GM23248 (cell line): ENCODE measurements around the gene WASF3.

Experiments used
- EZH2 ChIP-seq: fragments of 200-600 bp; sonication (generic); IDR thresholded peaks from 2 replicates; pipeline ENCODE4 v1.6.1; 2018; ENCODE audit warnings: antibody characterized with exemption, mild to moderate bottlenecking; ENCODE audit not compliant: insufficient read depth, poor library complexity, severe bottlenecking
- EZH2phosphoT487 ChIP-seq: fragments of 200-600 bp; sonication (generic); IDR thresholded peaks from 2 replicates; pipeline ENCODE4 v1.6.1; 2018; ENCODE audit warnings: antibody characterized with exemption, moderate library complexity, mild to moderate bottlenecking, low read depth; ENCODE audit not compliant: insufficient read depth

DNA sequence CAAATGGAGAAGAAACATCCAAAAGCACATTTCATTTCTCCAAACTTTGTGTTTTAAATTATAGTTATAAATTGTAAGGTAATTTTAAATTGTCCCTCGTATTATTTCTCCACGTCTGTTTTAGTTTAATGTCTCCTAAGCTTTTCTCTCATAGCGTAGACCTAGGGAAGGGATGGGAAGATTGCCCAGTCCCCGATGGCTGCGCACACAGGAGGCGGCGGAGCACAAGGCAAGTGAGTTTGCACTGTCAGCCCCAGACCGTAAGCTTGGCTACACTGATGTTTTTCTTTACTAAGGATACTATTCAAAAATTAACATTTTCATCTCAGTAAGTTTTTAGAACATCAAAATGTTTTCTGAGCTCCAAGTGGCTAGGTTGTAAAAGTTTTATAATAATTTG is 130.8 kb downstream of the WASF3 start:
- no peak for TF ChIP-seq EZH2phosphoT487
- no peak for TF ChIP-seq EZH2
